ENCODE results near the gene ETV4. TPM values are rescaled to one million over a fixed set of nuclear protein-coding genes. Genes with fewer than 3 reads are reported as not detected.
A peak's percentile ranks its signal among the peaks of the same experiment; 100 is the strongest.

ETV4 gene
- total and polyA plus RNA-seq, 3 donors from 2014 or later: 1.4 to 2.2 (median 1.6) TPM

DNA sequence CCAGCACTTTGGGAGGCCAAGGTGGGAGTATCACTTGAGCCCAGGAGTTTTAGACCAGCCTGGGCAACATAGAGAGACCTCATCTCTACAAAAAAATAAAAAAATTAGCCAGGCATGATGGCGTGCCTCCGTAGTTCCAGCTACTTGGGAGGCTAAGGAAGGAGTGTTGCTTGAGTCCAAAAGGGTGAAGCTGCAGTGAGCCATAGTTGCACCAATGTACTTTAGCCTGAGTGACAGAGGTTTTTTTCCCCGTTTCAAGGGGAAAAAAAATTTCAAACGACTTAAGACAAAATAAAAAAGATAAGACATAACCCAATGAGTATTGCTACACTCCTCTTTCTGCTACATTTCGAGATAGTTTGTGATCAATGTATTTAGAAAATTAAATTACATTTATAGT, 55.5 kb downstream of the ETV4 start:
- no peak for TF ChIP-seq POLR2A (IDR thresholded peaks at IDR 0.05)
- TF ChIP-seq, protein P1, sequence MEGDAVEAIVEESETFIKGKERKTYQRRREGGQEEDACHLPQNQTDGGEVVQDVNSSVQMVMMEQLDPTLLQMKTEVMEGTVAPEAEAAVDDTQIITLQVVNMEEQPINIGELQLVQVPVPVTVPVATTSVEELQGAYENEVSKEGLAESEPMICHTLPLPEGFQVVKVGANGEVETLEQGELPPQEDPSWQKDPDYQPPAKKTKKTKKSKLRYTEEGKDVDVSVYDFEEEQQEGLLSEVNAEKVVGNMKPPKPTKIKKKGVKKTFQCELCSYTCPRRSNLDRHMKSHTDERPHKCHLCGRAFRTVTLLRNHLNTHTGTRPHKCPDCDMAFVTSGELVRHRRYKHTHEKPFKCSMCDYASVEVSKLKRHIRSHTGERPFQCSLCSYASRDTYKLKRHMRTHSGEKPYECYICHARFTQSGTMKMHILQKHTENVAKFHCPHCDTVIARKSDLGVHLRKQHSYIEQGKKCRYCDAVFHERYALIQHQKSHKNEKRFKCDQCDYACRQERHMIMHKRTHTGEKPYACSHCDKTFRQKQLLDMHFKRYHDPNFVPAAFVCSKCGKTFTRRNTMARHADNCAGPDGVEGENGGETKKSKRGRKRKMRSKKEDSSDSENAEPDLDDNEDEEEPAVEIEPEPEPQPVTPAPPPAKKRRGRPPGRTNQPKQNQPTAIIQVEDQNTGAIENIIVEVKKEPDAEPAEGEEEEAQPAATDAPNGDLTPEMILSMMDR (IDR thresholded peaks at IDR 0.05): no peak
- Histone ChIP-seq H3K27me3 (no peaks in the 10 kb centered on the region), H3K4me1 (peaks cover 2% of the 10 kb centered on the region), H3K27ac (no peak overlapping the region), H3K36me3 (ENCODE audit: low read depth, missing control alignments) (no peaks in the 10 kb centered on the region), H3K4me3 (no peak overlapping the region), H3K9me3 (no peaks in the 10 kb centered on the region)
- WGBS, 2 donors: 81 to 82% methylated on average over 5 of the region's 5 CpGs
- no peak for DNase-seq
- intact Hi-C loops (cut with DNase I; ENCODE audit: low total_unique reads): no loop called here

DNA sequence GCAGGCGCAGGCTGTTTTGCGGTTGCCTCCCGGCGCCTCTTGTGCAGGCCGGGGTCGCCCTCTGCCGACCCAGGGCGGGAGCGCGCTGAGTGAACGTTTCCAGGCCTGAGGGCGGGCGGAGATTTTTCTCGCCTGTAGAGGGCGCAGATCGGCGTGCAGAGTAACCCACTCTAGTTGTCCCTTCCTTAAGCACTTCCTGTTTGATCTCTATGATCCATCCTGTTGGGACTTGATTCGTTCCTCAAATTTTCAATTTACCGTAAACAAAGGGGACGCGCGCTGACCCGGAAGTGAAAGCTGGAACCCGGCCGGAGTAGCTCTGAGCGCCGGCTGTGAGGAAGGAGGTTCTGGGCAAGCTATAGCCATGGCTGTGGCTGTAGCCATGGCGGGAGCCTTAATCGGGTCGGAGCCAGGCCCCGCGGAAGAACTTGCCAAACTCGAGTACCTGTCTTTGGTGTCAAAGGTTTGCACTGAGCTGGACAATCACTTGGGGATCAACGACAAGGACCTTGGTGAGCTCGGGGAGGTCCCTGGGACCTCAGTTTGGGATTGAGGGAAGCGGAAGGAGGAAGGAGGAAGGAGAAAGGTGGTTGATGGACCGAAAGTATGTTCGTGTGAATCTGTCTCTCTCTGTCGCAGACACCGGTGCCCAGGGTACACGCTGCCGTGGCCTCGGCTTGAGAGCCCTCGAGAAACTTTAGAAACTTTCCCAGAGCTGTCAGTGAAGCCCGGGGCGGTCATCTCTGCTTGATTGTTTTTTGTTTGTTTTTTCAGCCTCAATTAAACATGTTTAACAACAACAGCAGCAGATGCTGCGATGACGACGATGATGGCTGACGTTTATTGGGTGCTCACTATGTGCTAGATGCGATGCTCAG, 62.2 kb downstream of the ETV4 start, which contains the start of gene DHX8:
TSS of gene DHX8 (plus strand) at position 302 of the 878 bp plus-strand sequence. CDS start at position 365, 63 bp downstream.
- TF ChIP-seq POLR2A (IDR thresholded peaks at IDR 0.05): no peak
- TF ChIP-seq, protein P1 (IDR thresholded peaks at IDR 0.05): peak; percentile 100
- intact Hi-C loops (cut with DNase I; ENCODE audit: low total_unique reads): loop anchor here (2.0 kb wide), 1 partner anchor 89 kb away; no protein-coding TSS in a partner anchor
- Histone ChIP-seq H3K4me3 (peak within 1 kb of the TSS; percentile 79 to 89), H3K27ac (peak within 1 kb of the TSS; percentile 64 to 79), H3K4me1 (peaks cover 25% of the 10 kb centered on the region), H3K36me3 (ENCODE audit: low read depth, missing control alignments) (no peaks in the 10 kb centered on the region), H3K9me3 (no peaks in the 10 kb centered on the region), H3K27me3 (no peaks in the 10 kb centered on the region)
- peak; percentile 98 for DNase-seq
- WGBS, 2 donors: 1% methylated on average over 26 to 51 of the region's 51 CpGs

DNA sequence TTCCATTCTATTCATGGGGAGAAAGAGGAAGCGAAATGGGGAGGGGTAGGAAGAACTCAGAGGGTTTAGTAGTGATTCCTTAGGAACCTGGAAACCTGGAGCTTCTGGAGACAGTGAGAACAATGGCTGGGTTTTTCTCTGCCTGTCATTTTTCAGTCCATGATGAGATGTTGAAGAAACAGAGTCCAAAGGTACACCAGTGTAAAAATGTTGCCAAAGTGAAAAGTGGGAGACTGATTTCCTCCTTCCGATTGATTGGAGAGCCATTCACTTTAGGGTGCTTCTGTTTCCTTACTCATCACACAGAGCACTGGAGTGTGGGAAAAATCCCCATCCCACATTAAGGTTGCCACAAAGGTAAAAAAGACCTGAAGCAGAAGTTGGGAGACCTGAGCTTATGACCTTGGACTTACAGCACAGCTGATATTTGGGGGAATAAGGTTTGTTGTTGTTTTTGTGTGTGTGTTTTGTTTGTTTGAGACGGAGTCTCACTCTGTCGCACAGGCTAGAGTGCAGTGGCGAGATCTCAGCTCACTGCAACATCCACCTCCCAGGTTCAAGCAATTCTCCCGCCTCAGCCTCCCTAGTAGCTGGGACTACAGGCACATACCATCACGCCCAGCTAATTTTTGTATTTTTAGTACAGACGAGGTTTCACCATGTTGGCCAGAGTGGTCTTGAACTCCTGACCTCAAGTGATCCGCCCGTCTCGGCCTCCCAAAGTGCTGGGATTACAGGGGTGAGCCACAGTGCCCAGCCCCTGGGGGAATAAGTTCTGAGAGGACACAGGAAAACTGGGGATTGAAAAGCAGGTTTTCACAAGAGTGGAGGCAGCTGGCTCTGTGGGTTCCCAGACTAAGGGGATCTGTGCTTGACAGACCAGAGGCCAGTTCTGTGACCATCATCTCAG, 63.8 kb downstream of the ETV4 start:
- Histone ChIP-seq H3K4me1 (peaks cover 25% of the 10 kb centered on the region), H3K27ac (no peak overlapping the region), H3K36me3 (ENCODE audit: low read depth, missing control alignments) (no peaks in the 10 kb centered on the region), H3K27me3 (no peaks in the 10 kb centered on the region), H3K9me3 (no peaks in the 10 kb centered on the region), H3K4me3 (no peak overlapping the region)
- no peak for DNase-seq
- WGBS, 2 donors: 62 to 67% methylated on average over 11 of the region's 11 CpGs
- TF ChIP-seq, protein P1 (IDR thresholded peaks at IDR 0.05): no peak
- no peak for TF ChIP-seq POLR2A (IDR thresholded peaks at IDR 0.05)
- intact Hi-C loops (cut with DNase I; ENCODE audit: low total_unique reads): loop anchor here (2.0 kb wide), 1 partner anchor 88 kb away; no protein-coding TSS in a partner anchor

GRCh38 chr17:43479948-43480347, 66.2 kb downstream of the ETV4 start:
- no peaks in the 10 kb centered on the region for H3K27me3 ChIP-seq
- H3K4me3 ChIP-seq: no peak overlapping the region
- no peak for DNase-seq
- H3K27ac ChIP-seq: no peak overlapping the region
- H3K36me3 ChIP-seq (ENCODE audit: low read depth, missing control alignments): no peaks in the 10 kb centered on the region
- H3K9me3 ChIP-seq: no peaks in the 10 kb centered on the region
- 97 to 99% methylated on average over 3 of the region's 3 CpGs for WGBS, 2 donors
- H3K4me1 ChIP-seq: peaks cover 17% of the 10 kb centered on the region
- intact Hi-C loops (cut with DNase I; ENCODE audit: low total_unique reads): no loop called here
- TF ChIP-seq POLR2A (IDR thresholded peaks at IDR 0.05): no peak
- TF ChIP-seq, protein P1 (IDR thresholded peaks at IDR 0.05): no peak

Other genes with a start within 250 kb of the ETV4 start
- gene ARL4D, start 147.3 kb downstream of the ETV4 start, total RNA-seq: 10 to 100 TPM; 26.5 to 45.6 TPM
- gene ARL4D, start 147.3 kb downstream of the ETV4 start, polyA plus RNA-seq (ENCODE audit: insufficient read depth, low read depth, low replicate concordance): 48.2 TPM
- 10 to 100 TPM; 68.0 to 74.3 TPM for gene DHX8, start 62.4 kb downstream of the ETV4 start, total RNA-seq
- 63.4 TPM for gene DHX8, start 62.4 kb downstream of the ETV4 start, polyA plus RNA-seq (ENCODE audit: insufficient read depth, low read depth, low replicate concordance)
- 1 to 10 TPM in 1 of 2 donors, under 1 TPM in 1; 0.12 to 2.8 TPM for gene MEOX1, start 115.6 kb upstream of the ETV4 start, total RNA-seq
- 6.1 TPM for gene MEOX1, start 115.6 kb upstream of the ETV4 start, polyA plus RNA-seq (ENCODE audit: insufficient read depth, low read depth, low replicate concordance)
- gene SOST, start 212.5 kb upstream of the ETV4 start, total RNA-seq: under 1 TPM in 1 of 2 donors, not detected in 1; 0.24 TPM
- not detected for gene SOST, start 212.5 kb upstream of the ETV4 start, polyA plus RNA-seq (ENCODE audit: insufficient read depth, low read depth, low replicate concordance)
- gene DUSP3, start 232.6 kb upstream of the ETV4 start, total RNA-seq: 10 to 100 TPM; 59.2 to 75.1 TPM
- 54.8 TPM for gene DUSP3, start 232.6 kb upstream of the ETV4 start, polyA plus RNA-seq (ENCODE audit: insufficient read depth, low read depth, low replicate concordance)
- gene CFAP97D1, start 234.1 kb upstream of the ETV4 start, total RNA-seq: 10 to 100 TPM in 1 of 2 donors, 1 to 10 TPM in 1; 6.3 to 20.0 TPM
- 32.4 TPM for gene CFAP97D1, start 234.1 kb upstream of the ETV4 start, polyA plus RNA-seq (ENCODE audit: insufficient read depth, low read depth, low replicate concordance)

All from testis (tissue), 3 donors.